NCI-H2227 (cell line): Measurements from ENCODE around the gene FBN2.
"Not testable (repeated sequence)": the region's sequence is repeated elsewhere in the genome, so short reads cannot be mapped to it uniquely, and the experiment has no call there.

ENCODE experiments used
- DNase-seq: peaks from one replicate; lab custom pipeline; 2025; ENCODE audit not compliant: unreplicated experiment; lab: John Stamatoyannopoulos, UW

Gene FBN2

GRCh38 chr5:128366147-128366546 lies 171.9 kb downstream of the FBN2 start:
- no peak for DNase-seq

GRCh38 chr5:128362370-128362769 lies 175.7 kb downstream of the FBN2 start:
- DNase-seq: no peak

GRCh38 chr5:128358826-128359225 lies 179.2 kb downstream of the FBN2 start:
- DNase-seq: no peak

- DNase-seq: no peak
Observed at GRCh38 chr5:128357226-128357625, 180.8 kb downstream of the FBN2 start.

- DNase-seq: no peak
Observed at GRCh38 chr5:128355961-128356360, 182.1 kb downstream of the FBN2 start.

GRCh38 chr5:128353441-128354107 lies 184.5 kb downstream of the FBN2 start:
- DNase-seq: no peak

GRCh38 chr5:128350705-128351104 lies 187.3 kb downstream of the FBN2 start:
- no peak for DNase-seq

GRCh38 chr5:128349044-128349858 lies 188.8 kb downstream of the FBN2 start:
- DNase-seq: no peak

GRCh38 chr5:128346038-128346437 lies 192.0 kb downstream of the FBN2 start:
- DNase-seq: no peak

- DNase-seq: no peak
Observed at GRCh38 chr5:128345247-128345646, 192.8 kb downstream of the FBN2 start.

GRCh38 chr5:128343168-128343567 lies 194.9 kb downstream of the FBN2 start:
- DNase-seq: no peak

GRCh38 chr5:128341056-128341455 lies 197.0 kb downstream of the FBN2 start:
- no peak for DNase-seq

- DNase-seq: no peak
Observed at GRCh38 chr5:128340648-128341047, 197.4 kb downstream of the FBN2 start.

GRCh38 chr5:128339585-128339984 lies 198.5 kb downstream of the FBN2 start:
- no peak for DNase-seq

- DNase-seq: no peak
Observed at GRCh38 chr5:128338649-128339048, 199.4 kb downstream of the FBN2 start.

- no peak for DNase-seq
Observed at GRCh38 chr5:128335339-128335738, 202.7 kb downstream of the FBN2 start.

GRCh38 chr5:128334010-128334716 lies 203.9 kb downstream of the FBN2 start:
- DNase-seq: no peak

GRCh38 chr5:128331261-128331660 lies 206.8 kb downstream of the FBN2 start:
- DNase-seq: no peak

- DNase-seq: no peak
Observed at GRCh38 chr5:128329386-128329939, 208.6 kb downstream of the FBN2 start.

- DNase-seq: no peak
Observed at GRCh38 chr5:128328446-128328845, 209.6 kb downstream of the FBN2 start.

- DNase-seq: no peak
Observed at GRCh38 chr5:128328007-128328406, 210.0 kb downstream of the FBN2 start.

- DNase-seq: not testable (repeated sequence)
Observed at GRCh38 chr5:128321418-128321817, 216.6 kb downstream of the FBN2 start.
